HCT116 (cell line): ENCODE data around the gene FLT3. TPM values are rescaled to one million over a fixed set of nuclear protein-coding genes. Genes with fewer than 3 reads are reported as not detected.

Experiments
- ATAC-seq: fragments of 200-7000 bp; cut with Tn5 transposase; 2 replicates; pipeline ENCODE4 v1.9.1; 2020; ENCODE audit warnings: mild to moderate bottlenecking, moderate library complexity
- BruUV-seq: library from RNA; stranded (reverse); fragments of 400-500 nt; replicated peaks from 2 replicates; lab custom pipeline; 2021; lab: Mats Ljungman, UMichigan
- CTCF ChIA-PET: fragments of 300-600 bp; sonication (Branson Sonifier 250); formaldehyde crosslinking; loops from one replicate; lab custom pipeline; 2021; ENCODE audit warnings: antibody characterized with exemption; lab: Charles Lee
- POLR2A ChIA-PET: fragments of 300-600, 350-600 bp; sonication (Branson Sonifier 250); formaldehyde crosslinking; loops from one replicate; lab custom pipeline; 2021; ENCODE audit warnings: antibody characterized with exemption; lab: Charles Lee
- RAD21 ChIA-PET, 2 experiments: fragments of 300-600 bp; sonication (Branson Sonifier 250); formaldehyde crosslinking; loops; one replicate each; lab custom pipeline; 2023; ENCODE audit warnings: low total read pairs in 2 of 2; ENCODE audit not compliant: uncharacterized antibody in 2 of 2, unreplicated experiment in 2 of 2, low non-redundant PET in 1 of 2; lab: Charles Lee
- DNase-seq: peaks from one replicate; pipeline ENCODE4 v3.0.0-alpha.2; 2010; ENCODE audit warnings: low read depth, low spot score
- H2AFZ ChIP-seq: fragments of 200-600 bp; shearing (Covaris generic), sonication (generic); 2 replicates; pipeline ENCODE4 v1.6.1; 2017; ENCODE audit warnings: low read depth, mixed run types, mixed read lengths, antibody characterized with exemption, low read length; ENCODE audit not compliant: poor library complexity, severe bottlenecking
- H3K27ac ChIP-seq: 2 replicates; pipeline ENCODE4 v1.5.1; 2012; ENCODE audit warnings: low read depth, low read length
- H3K27me3 ChIP-seq: fragments of 200-600 bp; sonication (generic); 2 replicates; pipeline ENCODE4 v1.6.1; 2016; ENCODE audit warnings: mixed run types, low read length, mixed read lengths; ENCODE audit not compliant: insufficient read depth
- H3K36me3 ChIP-seq, 2 experiments: fragments of 200-500 bp in 1 of 2; fragments of 200-600 bp in 1 of 2; sonication (Bioruptor generic) in 1 of 2; sonication (generic) in 1 of 2; 2 replicates each; pipeline versions ENCODE4 v1.5.1 to v1.6.1; 2014 to 2016; ENCODE audit warnings: low read length in 2 of 2, inconsistent platforms in 1 of 2, mixed read lengths in 1 of 2, mixed run types in 1 of 2; ENCODE audit not compliant: insufficient read depth in 2 of 2, control insufficient read depth in 1 of 2
- H3K4me1 ChIP-seq, 2 experiments: fragments of 200-600 bp in 1 of 2; sonication (generic) in 1 of 2; 2 replicates each; pipeline versions ENCODE4 v1.5.1 to v1.6.1; 2012 to 2017; ENCODE audit warnings: low read length in 2 of 2, inconsistent platforms in 1 of 2, mild to moderate bottlenecking in 1 of 2, mixed read lengths in 1 of 2, mixed run types in 1 of 2, moderate library complexity in 1 of 2; ENCODE audit not compliant: insufficient read depth in 2 of 2, control insufficient read depth in 1 of 2
- H3K4me2 ChIP-seq: fragments of 200-600 bp; sonication (generic); 2 replicates; pipeline ENCODE4 v1.6.1; 2017; ENCODE audit warnings: mixed run types, low read length, mixed read lengths
- H3K4me3 ChIP-seq, 2 experiments: fragments of 200-600 bp in 1 of 2; sonication (generic) in 1 of 2; replicated peaks in 1 of 2; 2 replicates each; pipeline ENCODE4 v1.5.1; 2011 to 2016; ENCODE audit warnings: low read length in 2 of 2, control low read depth in 1 of 2, low read depth in 1 of 2, mild to moderate bottlenecking in 1 of 2, mixed read lengths in 1 of 2, mixed run types in 1 of 2
- H3K79me2 ChIP-seq: fragments of 200-600 bp; sonication (generic); 2 replicates; pipeline ENCODE4 v1.6.1; 2017; ENCODE audit warnings: mild to moderate bottlenecking, mixed run types, low read length, moderate library complexity, mixed read lengths; ENCODE audit not compliant: insufficient read depth
- H3K9ac ChIP-seq: fragments of 200-600 bp; sonication (generic); 2 replicates; pipeline ENCODE4 v1.6.1; 2016; ENCODE audit warnings: low read length, mixed read lengths
- H3K9me2 ChIP-seq: fragments of 200-600 bp; sonication (generic), shearing (Covaris generic); 2 replicates; pipeline ENCODE4 v1.6.1; 2017; ENCODE audit warnings: mixed run types, mild to moderate bottlenecking, moderate library complexity; ENCODE audit not compliant: insufficient read depth
- H3K9me3 ChIP-seq, 2 experiments: fragments of 200-500 bp in 1 of 2; fragments of 200-600 bp in 1 of 2; sonication (Bioruptor generic) in 1 of 2; sonication (generic) in 1 of 2; 2 replicates each; pipeline ENCODE4 v1.6.1; 2014 to 2017; ENCODE audit warnings: low read length in 2 of 2, mixed read lengths in 2 of 2, inconsistent platforms in 1 of 2, low read depth in 1 of 2, mild to moderate bottlenecking in 1 of 2, mixed run types in 1 of 2, moderate library complexity in 1 of 2; ENCODE audit not compliant: control insufficient read depth in 1 of 2, insufficient read depth in 1 of 2
- H4K20me1 ChIP-seq: fragments of 200-600 bp; sonication (generic), shearing (Covaris generic); 2 replicates; pipeline ENCODE4 v1.6.1; 2017; ENCODE audit warnings: mixed run types, mild to moderate bottlenecking, moderate library complexity; ENCODE audit not compliant: insufficient read depth
- ATF3 ChIP-seq: IDR thresholded peaks from 2 replicates; pipeline ENCODE4 v1.6.1; 2012
- CBX3 ChIP-seq: IDR thresholded peaks from 2 replicates; pipeline ENCODE4 v1.6.1; 2012; ENCODE audit warnings: low read depth
- EZH2 ChIP-seq: fragments of 200-600 bp; sonication (generic); IDR thresholded peaks from 2 replicates; pipeline ENCODE4 v1.6.1; 2017; ENCODE audit warnings: antibody characterized with exemption, mixed run types
- EZH2phosphoT487 ChIP-seq: fragments of 200-600 bp; IDR thresholded peaks from 2 replicates; pipeline ENCODE4 v1.6.1; 2018; ENCODE audit warnings: antibody characterized with exemption, borderline replicate concordance
- FOSL1 ChIP-seq: IDR thresholded peaks from 2 replicates; pipeline ENCODE4 v1.6.1; 2012; ENCODE audit warnings: low read depth
- JUND ChIP-seq: IDR thresholded peaks from 2 replicates; pipeline ENCODE4 v1.6.1; 2012
- MAX ChIP-seq: IDR thresholded peaks from 2 replicates; pipeline ENCODE4 v1.6.1; 2012
- RAD21 ChIP-seq: IDR thresholded peaks from 2 replicates; pipeline ENCODE4 v1.6.1; 2012; ENCODE audit warnings: low read depth, mild to moderate bottlenecking
- REST ChIP-seq: IDR thresholded peaks from 2 replicates; pipeline ENCODE4 v1.6.1; 2012; ENCODE audit warnings: low read depth
- SIN3A ChIP-seq: IDR thresholded peaks from 2 replicates; pipeline ENCODE4 v1.6.1; 2012; ENCODE audit warnings: low read depth
- SP1 ChIP-seq: IDR thresholded peaks from 2 replicates; pipeline ENCODE4 v1.6.1; 2012; ENCODE audit warnings: low read depth
- ZFX ChIP-seq: fragments of 450-650 bp; IDR thresholded peaks from 2 replicates; pipeline ENCODE4 v1.6.1; 2017
- ZNF274 ChIP-seq: fragments of 200-500 bp; sonication (Bioruptor generic); IDR thresholded peaks from 2 replicates; pipeline ENCODE4 v1.6.1; 2014; ENCODE audit warnings: mild to moderate bottlenecking, low read depth, low read length, inconsistent platforms
- intact Hi-C: fragments of 100-400 bp; cut with micrococcal nuclease; formaldehyde crosslinking; loops from 2 replicates; pipeline ENCODE4 v1.10.0; 2022
- total RNA-seq: library from RNA; stranded (reverse); gene quantifications from one replicate; pipeline ENCODE4 v1.2.1, GENCODE V29; 2021; ENCODE audit not compliant: unreplicated experiment

The FLT3 gene
- total RNA-seq, 1 experiment from 2014 or later, result 0.17 TPM

- TF ChIP-seq EZH2phosphoT487 (no peak), FOSL1 (no peak), CBX3 (no peak), ZNF274 (no peak), ZFX (no peak), JUND (no peak), SP1 (no peak), ATF3 (no peak), REST (no peak), RAD21 (no peak), MAX (no peak), EZH2 (no peak), SIN3A (no peak)
- ATAC-seq (no peak), DNase-seq (no peak)
- CTCF ChIA-PET, result interaction anchor here (0.9 kb wide), 1 partner anchor 152 kb away, joined by 4 read pairs; no protein-coding TSS in a partner anchor
- intact Hi-C loops, result no loop called here
- no peaks in the 10 kb centered on the region for H3K79me2 ChIP-seq
- H4K20me1 ChIP-seq, result no peaks in the 10 kb centered on the region
- H3K4me3 ChIP-seq, result no peak overlapping the region
- no peaks in the 10 kb centered on the region for H3K9me2 ChIP-seq
- H3K27me3 ChIP-seq, result no peaks in the 10 kb centered on the region
- POLR2A ChIA-PET, result no interaction called here
- H3K9ac ChIP-seq, result no peak overlapping the region
- no peaks in the 10 kb centered on the region for H3K9me3 ChIP-seq
- no peak overlapping the region for H3K4me2 ChIP-seq
- no TSS peak for BruUV-seq
- no peaks in the 10 kb centered on the region for H3K4me1 ChIP-seq
- no peak overlapping the region for H3K27ac ChIP-seq
- RAD21 ChIA-PET, result no interaction called here
- H2AFZ ChIP-seq, result no peak overlapping the region
- no peaks in the 10 kb centered on the region for H3K36me3 ChIP-seq
Observed at GRCh38 chr13:27978301-27978968, 121.9 kb downstream of the FLT3 start.
